ENCODE measurements around the gene C2orf80.

- TF ChIP-seq POLR2A (IDR thresholded peaks at IDR 0.05; ENCODE audit: low read depth, low read length) (no peak), MAX (IDR thresholded peaks at IDR 0.05; ENCODE audit: insufficient read depth, insufficient read length) (no peak)
Observed at GRCh38 chr2:208128136-208128535, 61.7 kb downstream of the C2orf80 start.
